HCT116 (cell line): ENCODE results near the gene LILRA2.

Experiments
- CBX3 ChIP-seq: IDR thresholded peaks from 2 replicates; pipeline ENCODE4 v1.6.1; 2012; ENCODE audit warnings: low read depth
- CEBPB ChIP-seq: IDR thresholded peaks from 2 replicates; pipeline ENCODE4 v1.6.1; 2012; ENCODE audit warnings: low read depth
- EGR1 ChIP-seq: IDR thresholded peaks from 2 replicates; pipeline ENCODE4 v1.6.1; 2012; ENCODE audit warnings: low read depth
- EZH2 ChIP-seq: fragments of 200-600 bp; sonication (generic); IDR thresholded peaks from 2 replicates; pipeline ENCODE4 v1.6.1; 2017; ENCODE audit warnings: antibody characterized with exemption, mixed run types
- JUND ChIP-seq: IDR thresholded peaks from 2 replicates; pipeline ENCODE4 v1.6.1; 2012
- POLR2A ChIP-seq: IDR thresholded peaks from 2 replicates; pipeline ENCODE4 v1.7.0; 2011; ENCODE audit warnings: borderline replicate concordance; ENCODE audit not compliant: insufficient read depth, insufficient read length; ENCODE audit errors: extremely low read depth
- POLR2AphosphoS5 ChIP-seq: IDR thresholded peaks from 2 replicates; pipeline ENCODE4 v1.6.1; 2011; ENCODE audit warnings: mild to moderate bottlenecking, low read depth, low read length, moderate library complexity
- SIN3A ChIP-seq: IDR thresholded peaks from 2 replicates; pipeline ENCODE4 v1.6.1; 2012; ENCODE audit warnings: low read depth
- SRF ChIP-seq: IDR thresholded peaks from 2 replicates; pipeline ENCODE4 v1.6.1; 2012; ENCODE audit warnings: low read depth
- TCF7L2 ChIP-seq: IDR thresholded peaks from 2 replicates; pipeline ENCODE4 v1.7.0; 2011; ENCODE audit warnings: borderline replicate concordance, inconsistent platforms; ENCODE audit not compliant: insufficient read depth, insufficient read length; ENCODE audit errors: extremely low read depth
- ZNF274 ChIP-seq: fragments of 200-500 bp; sonication (Bioruptor generic); IDR thresholded peaks from 2 replicates; pipeline ENCODE4 v1.6.1; 2014; ENCODE audit warnings: mild to moderate bottlenecking, low read depth, low read length, inconsistent platforms
- TF ChIP-seq, protein P1 (sequence below), 3 experiments: fragments of 200-600 bp in 1 of 3; sonication (generic) in 1 of 3; IDR thresholded peaks in 2 of 3; conservative IDR thresholded peaks in 1 of 3; 2 replicates each; pipeline ENCODE4 v1.5.1; 2012 to 2017; ENCODE audit warnings: low read depth in 2 of 3, low read length in 2 of 3, antibody characterized with exemption in 1 of 3, borderline replicate concordance in 1 of 3, control low read depth in 1 of 3, mild to moderate bottlenecking in 1 of 3, mixed read lengths in 1 of 3, mixed run types in 1 of 3, moderate library complexity in 1 of 3; ENCODE audit not compliant: insufficient read depth in 1 of 3
- TF ChIP-seq, protein P2 (sequence below): IDR thresholded peaks from 2 replicates; pipeline ENCODE4 v1.6.1; 2012
- TF ChIP-seq, protein P3 (sequence below): IDR thresholded peaks from 2 replicates; pipeline ENCODE4 v1.6.1; 2011; ENCODE audit warnings: mild to moderate bottlenecking, low read length, moderate library complexity; ENCODE audit not compliant: insufficient replicate concordance; ENCODE audit errors: extremely low read depth

DNA sequence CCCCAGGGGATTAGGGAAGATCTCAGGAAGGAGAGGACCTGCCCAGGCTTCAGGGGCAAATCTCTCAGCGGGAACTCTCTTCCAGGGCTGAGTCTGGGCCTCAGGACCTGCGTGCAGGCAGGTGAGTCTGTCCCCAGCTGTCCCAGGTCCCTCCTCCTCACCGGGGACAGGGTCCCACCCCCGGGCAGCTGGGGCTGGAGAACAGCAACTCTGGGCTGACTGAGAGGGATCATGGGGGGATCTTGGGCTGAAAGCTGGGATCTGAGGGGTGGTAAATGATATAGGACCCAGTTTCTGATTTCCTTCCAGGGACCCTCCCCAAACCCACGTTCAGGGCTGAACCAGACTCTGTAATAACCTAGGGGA, 34.2 kb downstream of the LILRA2 start:
- TF ChIP-seq, protein P1, sequence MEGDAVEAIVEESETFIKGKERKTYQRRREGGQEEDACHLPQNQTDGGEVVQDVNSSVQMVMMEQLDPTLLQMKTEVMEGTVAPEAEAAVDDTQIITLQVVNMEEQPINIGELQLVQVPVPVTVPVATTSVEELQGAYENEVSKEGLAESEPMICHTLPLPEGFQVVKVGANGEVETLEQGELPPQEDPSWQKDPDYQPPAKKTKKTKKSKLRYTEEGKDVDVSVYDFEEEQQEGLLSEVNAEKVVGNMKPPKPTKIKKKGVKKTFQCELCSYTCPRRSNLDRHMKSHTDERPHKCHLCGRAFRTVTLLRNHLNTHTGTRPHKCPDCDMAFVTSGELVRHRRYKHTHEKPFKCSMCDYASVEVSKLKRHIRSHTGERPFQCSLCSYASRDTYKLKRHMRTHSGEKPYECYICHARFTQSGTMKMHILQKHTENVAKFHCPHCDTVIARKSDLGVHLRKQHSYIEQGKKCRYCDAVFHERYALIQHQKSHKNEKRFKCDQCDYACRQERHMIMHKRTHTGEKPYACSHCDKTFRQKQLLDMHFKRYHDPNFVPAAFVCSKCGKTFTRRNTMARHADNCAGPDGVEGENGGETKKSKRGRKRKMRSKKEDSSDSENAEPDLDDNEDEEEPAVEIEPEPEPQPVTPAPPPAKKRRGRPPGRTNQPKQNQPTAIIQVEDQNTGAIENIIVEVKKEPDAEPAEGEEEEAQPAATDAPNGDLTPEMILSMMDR (IDR thresholded peaks at IDR 0.05 in 2 of 3, conservative IDR thresholded peaks at IDR 0.05 in 1 of 3; ENCODE audit: borderline replicate concordance in 1 of 3, insufficient read depth in 1 of 3, low read depth in 2 of 3, low read length in 2 of 3), result no peak
- TF ChIP-seq EZH2 (no peak), CBX3 (no peak), ZNF274 (no peak), TCF7L2 (no peak), POLR2A (no peak), SRF (no peak), SIN3A (no peak), EGR1 (no peak), JUND (no peak), POLR2AphosphoS5 (no peak), CEBPB (no peak)
- TF ChIP-seq, protein P2, sequence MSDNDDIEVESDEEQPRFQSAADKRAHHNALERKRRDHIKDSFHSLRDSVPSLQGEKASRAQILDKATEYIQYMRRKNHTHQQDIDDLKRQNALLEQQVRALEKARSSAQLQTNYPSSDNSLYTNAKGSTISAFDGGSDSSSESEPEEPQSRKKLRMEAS, result no peak
- TF ChIP-seq, protein P3, sequence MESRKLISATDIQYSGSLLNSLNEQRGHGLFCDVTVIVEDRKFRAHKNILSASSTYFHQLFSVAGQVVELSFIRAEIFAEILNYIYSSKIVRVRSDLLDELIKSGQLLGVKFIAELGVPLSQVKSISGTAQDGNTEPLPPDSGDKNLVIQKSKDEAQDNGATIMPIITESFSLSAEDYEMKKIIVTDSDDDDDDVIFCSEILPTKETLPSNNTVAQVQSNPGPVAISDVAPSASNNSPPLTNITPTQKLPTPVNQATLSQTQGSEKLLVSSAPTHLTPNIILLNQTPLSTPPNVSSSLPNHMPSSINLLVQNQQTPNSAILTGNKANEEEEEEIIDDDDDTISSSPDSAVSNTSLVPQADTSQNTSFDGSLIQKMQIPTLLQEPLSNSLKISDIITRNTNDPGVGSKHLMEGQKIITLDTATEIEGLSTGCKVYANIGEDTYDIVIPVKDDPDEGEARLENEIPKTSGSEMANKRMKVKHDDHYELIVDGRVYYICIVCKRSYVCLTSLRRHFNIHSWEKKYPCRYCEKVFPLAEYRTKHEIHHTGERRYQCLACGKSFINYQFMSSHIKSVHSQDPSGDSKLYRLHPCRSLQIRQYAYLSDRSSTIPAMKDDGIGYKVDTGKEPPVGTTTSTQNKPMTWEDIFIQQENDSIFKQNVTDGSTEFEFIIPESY, result no peak
